Mucosa of descending colon (tissue), 3 donors: ENCODE results near the gene SPDYE6. TPM values are rescaled to one million over a fixed set of nuclear protein-coding genes. Genes with fewer than 3 reads are reported as not detected.
"Not testable (repeated sequence)": the region's sequence is repeated elsewhere in the genome, so short reads cannot be mapped to it uniquely, and the experiment has no call there.

Experiments
- ATAC-seq: fragments of 200-7000 bp; cut with Tn5 transposase; one replicate; pipeline ENCODE4 v1.9.1; 2020; ENCODE audit warnings: mild to moderate bottlenecking, moderate library complexity
- DNase-seq, 3 donors: peaks; one replicate each; pipeline ENCODE4 v3.0.0-alpha.2; 2020
- H3K36me3 ChIP-seq: fragments of 200-600 bp; one replicate; pipeline ENCODE4 v1.8.0; 2021; ENCODE audit warnings: low read depth, mild to moderate bottlenecking
- H3K4me1 ChIP-seq: fragments of 200-600 bp; one replicate; pipeline ENCODE4 v1.8.0; 2021; ENCODE audit warnings: low read depth, mild to moderate bottlenecking
- H3K4me3 ChIP-seq: fragments of 200-600 bp; one replicate; pipeline ENCODE4 v1.8.0; 2021; ENCODE audit warnings: mild to moderate bottlenecking
- H3K9me3 ChIP-seq: fragments of 200-600 bp; one replicate; pipeline ENCODE4 v1.8.0; 2021; ENCODE audit warnings: mild to moderate bottlenecking
- intact Hi-C, 2 donors: fragments of 100-400 bp; cut with DNase I in 1 of 2; cut with micrococcal nuclease in 1 of 2; formaldehyde crosslinking; loops; one replicate each; pipeline versions ENCODE4 v1.11.0 to v1.11.1; 2022; cut with DNase I, micrococcal nuclease
- total RNA-seq, 3 donors: library from RNA; stranded (reverse); fragmentation: NEBNext Ultra II Directional in 2 of 3; extraction: Animal tissue kit (Norgen Biotek cat#: 25700) in 2 of 3; gene quantifications; one replicate each; pipeline versions ENCODE4 v1.2.1 to v1.2.4, GENCODE V29; 2021 to 2023
- TF ChIP-seq, protein P1 (sequence below): fragments of 200-600 bp; IDR thresholded peaks from one replicate; pipeline ENCODE4 v1.8.0; 2022; ENCODE audit warnings: antibody characterized with exemption, mild to moderate bottlenecking
- donor health status: DM: no; HTN: no; CAD: no; lungs with moderate emphysema.
- donor health status: DM: no; HTN: no; CAD: no.
- donor health status: DM: no; HTN: yes; CAD: no.

Gene SPDYE6
- total RNA-seq, 3 donors from 2014 or later: not detected

DNA sequence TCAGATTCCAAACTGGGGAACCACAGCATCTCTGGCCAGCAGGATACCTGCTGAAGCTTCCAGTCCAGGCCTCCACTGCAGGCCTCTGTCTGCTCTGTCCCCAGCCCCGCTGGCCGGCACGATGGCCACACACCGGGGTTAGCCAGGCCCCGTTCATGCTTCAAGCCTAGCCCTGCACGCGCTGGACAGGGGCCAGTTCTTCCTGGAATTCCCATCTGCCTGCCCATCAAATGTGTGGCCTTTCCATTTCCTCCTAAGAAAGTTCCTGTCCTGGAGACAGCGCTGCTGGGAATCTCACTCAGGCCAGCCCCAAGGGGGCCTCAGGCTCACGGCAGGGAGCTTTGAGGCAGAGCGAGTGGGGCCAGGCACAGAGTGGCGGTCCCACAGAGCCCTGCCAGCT, 51.6 kb downstream of the SPDYE6 start:
- Histone ChIP-seq H3K4me3 (no peak overlapping the region), H3K4me1 (peaks cover 10% of the 10 kb centered on the region), H3K36me3 (no peaks in the 10 kb centered on the region), H3K9me3 (no peaks in the 10 kb centered on the region)
- intact Hi-C loops: no loop called here
- no peak for ATAC-seq
- DNase-seq: no peak
- TF ChIP-seq, protein P1, sequence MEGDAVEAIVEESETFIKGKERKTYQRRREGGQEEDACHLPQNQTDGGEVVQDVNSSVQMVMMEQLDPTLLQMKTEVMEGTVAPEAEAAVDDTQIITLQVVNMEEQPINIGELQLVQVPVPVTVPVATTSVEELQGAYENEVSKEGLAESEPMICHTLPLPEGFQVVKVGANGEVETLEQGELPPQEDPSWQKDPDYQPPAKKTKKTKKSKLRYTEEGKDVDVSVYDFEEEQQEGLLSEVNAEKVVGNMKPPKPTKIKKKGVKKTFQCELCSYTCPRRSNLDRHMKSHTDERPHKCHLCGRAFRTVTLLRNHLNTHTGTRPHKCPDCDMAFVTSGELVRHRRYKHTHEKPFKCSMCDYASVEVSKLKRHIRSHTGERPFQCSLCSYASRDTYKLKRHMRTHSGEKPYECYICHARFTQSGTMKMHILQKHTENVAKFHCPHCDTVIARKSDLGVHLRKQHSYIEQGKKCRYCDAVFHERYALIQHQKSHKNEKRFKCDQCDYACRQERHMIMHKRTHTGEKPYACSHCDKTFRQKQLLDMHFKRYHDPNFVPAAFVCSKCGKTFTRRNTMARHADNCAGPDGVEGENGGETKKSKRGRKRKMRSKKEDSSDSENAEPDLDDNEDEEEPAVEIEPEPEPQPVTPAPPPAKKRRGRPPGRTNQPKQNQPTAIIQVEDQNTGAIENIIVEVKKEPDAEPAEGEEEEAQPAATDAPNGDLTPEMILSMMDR: no peak

DNA sequence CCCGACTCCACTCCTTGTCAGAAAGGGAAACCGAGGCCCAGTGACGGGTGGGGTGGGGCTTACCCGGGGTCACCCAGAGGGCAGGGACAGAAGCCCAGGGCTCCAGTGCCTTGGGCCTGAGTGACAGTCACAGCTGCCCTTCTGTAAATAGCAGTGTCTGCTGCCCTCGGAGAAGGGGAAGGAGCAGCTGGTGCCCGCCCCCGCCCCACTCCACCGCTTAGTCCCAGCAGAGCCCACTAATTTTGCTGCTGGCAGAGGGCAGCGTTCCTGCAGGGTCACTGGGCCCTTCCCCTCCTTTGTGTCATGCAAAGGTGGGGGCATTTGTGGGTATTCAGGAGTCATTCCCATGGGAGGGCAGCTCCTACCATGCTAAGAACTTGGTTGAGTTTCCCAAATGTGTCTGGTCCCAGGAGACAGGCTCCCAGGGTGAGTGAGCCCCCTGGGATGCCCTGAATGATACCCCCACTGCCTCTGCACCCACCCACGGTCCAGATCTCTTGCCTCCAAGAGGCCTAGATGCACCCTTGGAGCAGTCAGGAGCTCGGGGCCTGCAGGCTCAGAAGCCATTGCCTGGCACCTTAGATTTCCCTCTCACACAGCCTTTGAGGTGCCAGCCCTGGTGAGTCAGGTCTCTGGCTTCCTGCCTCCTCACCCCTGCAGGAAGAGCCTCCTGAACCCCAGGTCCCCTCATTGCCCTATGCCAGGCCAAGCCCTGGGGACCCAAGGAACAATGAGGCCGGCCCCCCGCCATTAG, 52.4 kb downstream of the SPDYE6 start:
- ATAC-seq: no peak
- Histone ChIP-seq H3K36me3 (no peaks in the 10 kb centered on the region), H3K4me3 (no peak overlapping the region), H3K9me3 (no peaks in the 10 kb centered on the region), H3K4me1 (peaks cover 10% of the 10 kb centered on the region)
- peak in 1 of 3 donors; percentile 56 for DNase-seq
- intact Hi-C loops: no loop called here
- TF ChIP-seq, protein P1: no peak

DNA sequence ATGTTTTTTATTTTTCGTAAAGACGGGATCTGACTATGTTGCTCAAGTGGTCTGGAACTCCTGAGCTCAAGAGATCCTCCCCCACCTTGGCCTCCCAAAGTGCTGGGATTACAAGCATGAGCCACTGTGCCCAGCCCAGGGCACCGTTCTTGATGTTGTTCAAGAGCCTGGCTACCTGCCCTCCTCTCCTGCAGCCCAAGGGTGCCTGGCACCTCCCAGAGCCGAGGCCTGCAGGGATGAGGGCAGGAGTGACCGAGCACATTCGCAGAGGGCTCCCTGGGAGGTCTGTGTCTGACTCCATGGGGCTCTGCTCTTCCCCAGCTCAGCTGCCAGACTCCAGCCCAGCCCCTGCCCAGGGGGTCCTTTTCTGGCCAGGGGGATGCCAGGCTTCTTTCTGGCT, 54.2 kb downstream of the SPDYE6 start:
- H3K4me3 ChIP-seq: no peak overlapping the region
- H3K4me1 ChIP-seq: peaks cover 6% of the 10 kb centered on the region
- DNase-seq (no peak), ATAC-seq (no peak)
- TF ChIP-seq, protein P1: no peak
- intact Hi-C loops: no loop called here
- no peaks in the 10 kb centered on the region for H3K9me3 ChIP-seq
- H3K36me3 ChIP-seq: no peaks in the 10 kb centered on the region

DNA sequence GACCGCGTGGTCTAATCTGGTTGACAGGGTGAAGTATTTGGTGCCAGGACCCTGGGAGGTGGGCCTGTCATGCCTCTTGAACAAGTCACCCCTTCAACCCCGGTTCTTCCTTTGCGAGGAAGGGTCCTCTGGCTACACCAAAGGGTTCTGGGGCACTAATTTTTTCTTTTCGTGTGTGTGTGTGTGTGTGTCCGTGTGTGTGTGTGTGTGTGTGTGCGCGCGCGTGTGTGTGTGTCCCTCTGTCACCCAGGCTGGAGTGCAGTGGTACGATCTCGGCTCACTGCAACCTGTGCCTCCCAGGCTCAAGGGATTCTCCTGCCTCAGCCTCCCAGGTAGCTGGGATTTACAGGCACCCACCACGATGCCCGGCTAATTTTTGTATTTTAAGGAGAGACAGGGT, 54.9 kb downstream of the SPDYE6 start:
- H3K9me3 ChIP-seq, intact Hi-C loops, H3K4me3 ChIP-seq, H3K36me3 ChIP-seq, DNase-seq, H3K4me1 ChIP-seq, ATAC-seq: not testable (repeated sequence)

DNA sequence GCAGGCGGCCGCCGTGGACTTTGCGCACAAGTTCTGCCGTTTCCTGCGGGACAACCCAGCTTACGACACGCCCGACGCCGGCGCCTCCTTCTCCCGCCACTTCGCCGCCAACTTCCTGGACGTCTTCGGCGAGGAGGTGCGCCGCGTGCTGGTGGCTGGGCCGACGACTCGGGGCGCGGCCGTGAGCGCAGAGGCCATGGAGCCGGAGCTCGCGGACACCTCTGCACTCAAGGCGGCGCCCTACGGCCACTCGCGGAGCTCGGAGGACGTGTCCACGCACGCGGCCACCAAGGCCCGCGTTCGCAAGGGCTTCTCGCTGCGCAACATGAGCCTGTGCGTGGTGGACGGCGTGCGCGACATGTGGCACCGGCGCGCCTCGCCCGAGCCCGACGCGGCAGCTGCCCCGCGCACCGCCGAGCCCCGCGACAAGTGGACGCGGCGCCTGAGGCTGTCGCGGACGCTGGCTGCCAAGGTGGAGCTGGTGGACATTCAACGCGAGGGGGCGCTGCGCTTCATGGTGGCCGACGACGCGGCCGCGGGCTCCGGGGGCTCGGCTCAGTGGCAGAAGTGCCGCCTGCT, 55.5 kb downstream of the SPDYE6 start:
- H3K4me3 ChIP-seq: no peak overlapping the region

More for the DNA sequence above, 55.5 kb downstream of the SPDYE6 start:
- TF ChIP-seq, protein P1: no peak
- no peaks in the 10 kb centered on the region for H3K4me1 ChIP-seq
- peak in 1 of 3 donors; percentile 44 for DNase-seq
- intact Hi-C loops: no loop called here
- no peak for ATAC-seq
- no peaks in the 10 kb centered on the region for H3K36me3 ChIP-seq
- H3K9me3 ChIP-seq: no peaks in the 10 kb centered on the region
